SK-N-SH (cell line): ENCODE results near the gene IL31.

Experiments used
- CHD2 ChIP-seq: fragments of 150-350 bp; IDR thresholded peaks from 2 replicates; pipeline ENCODE4 v1.6.1; 2018; ENCODE audit warnings: low read length; ENCODE audit not compliant: partially characterized antibody
- ELF1 ChIP-seq: IDR thresholded peaks from 2 replicates; pipeline ENCODE4 v1.4.0; 2012
- EP300 ChIP-seq, 2 experiments: IDR thresholded peaks; 2 replicates each; pipeline versions ENCODE4 v1.4.0 to v1.6.1; 2012; ENCODE audit warnings: borderline replicate concordance in 1 of 2, low read depth in 1 of 2, low read length in 1 of 2
- EZH2phosphoT487 ChIP-seq: fragments of 200-600 bp; sonication (generic); IDR thresholded peaks from 2 replicates; pipeline ENCODE4 v1.6.1; 2017; ENCODE audit warnings: low read depth, mixed run types, mild to moderate bottlenecking, antibody characterized with exemption, moderate library complexity, borderline replicate concordance
- MXI1 ChIP-seq: IDR thresholded peaks from 2 replicates; pipeline ENCODE4 v1.6.1; 2012; ENCODE audit warnings: mild to moderate bottlenecking, low read depth, low read length, improper control_type of control experiment
- NFIC ChIP-seq: IDR thresholded peaks from 2 replicates; pipeline ENCODE4 v1.4.0; 2012; ENCODE audit warnings: borderline replicate concordance
- POLR2AphosphoS5 ChIP-seq: IDR thresholded peaks from 2 replicates; pipeline ENCODE4 v1.6.1; 2012; ENCODE audit warnings: low read depth, low read length
- RAD21 ChIP-seq: IDR thresholded peaks from 2 replicates; pipeline ENCODE4 v1.6.1; 2012; ENCODE audit warnings: mild to moderate bottlenecking, low read length
- RFX5 ChIP-seq: IDR thresholded peaks from 2 replicates; pipeline ENCODE4 v1.6.1; 2012; ENCODE audit warnings: mild to moderate bottlenecking, improper control_type of control experiment, low read length
- SMC3 ChIP-seq: IDR thresholded peaks from 2 replicates; pipeline ENCODE4 v1.6.1; 2012; ENCODE audit warnings: low read depth, low read length, improper control_type of control experiment
- TAF1 ChIP-seq: IDR thresholded peaks from 2 replicates; pipeline ENCODE4 v1.6.1; 2012; ENCODE audit warnings: low read depth, mild to moderate bottlenecking, low read length, moderate library complexity, borderline replicate concordance
- TEAD4 ChIP-seq: IDR thresholded peaks from 2 replicates; pipeline ENCODE4 v1.4.0; 2012; ENCODE audit warnings: mild to moderate bottlenecking, borderline replicate concordance; ENCODE audit not compliant: insufficient read depth
- TF ChIP-seq, protein P1 (sequence below): fragments of 200-600 bp; sonication (generic); IDR thresholded peaks from 2 replicates; pipeline ENCODE4 v1.6.1; 2017; ENCODE audit warnings: antibody characterized with exemption, mild to moderate bottlenecking, moderate library complexity
- TF ChIP-seq, protein P2 (sequence below): IDR thresholded peaks from 2 replicates; pipeline ENCODE4 v1.6.1; 2012; ENCODE audit warnings: mild to moderate bottlenecking, low read depth, low read length, moderate library complexity

DNA sequence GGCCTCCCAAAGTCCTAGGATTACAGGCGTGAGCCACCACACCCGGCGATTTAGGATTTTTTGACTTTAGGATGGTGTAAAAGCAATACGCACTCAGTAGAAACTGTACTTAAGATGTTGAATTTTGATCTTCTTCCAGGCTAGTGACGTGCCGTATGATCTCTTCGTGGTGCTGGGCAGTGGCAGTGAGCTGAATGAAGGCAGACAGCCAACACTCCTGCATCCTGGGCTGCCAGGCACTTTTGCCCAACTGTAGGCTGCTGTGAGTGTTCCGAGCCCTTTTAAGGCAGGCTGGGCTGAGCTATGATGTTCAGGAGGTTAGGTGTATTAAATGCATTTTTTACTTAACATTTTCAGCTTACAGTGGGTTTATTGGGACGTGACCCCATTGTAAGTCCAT lies 21.3 kb downstream of the IL31 start:
- TF ChIP-seq, protein P1, sequence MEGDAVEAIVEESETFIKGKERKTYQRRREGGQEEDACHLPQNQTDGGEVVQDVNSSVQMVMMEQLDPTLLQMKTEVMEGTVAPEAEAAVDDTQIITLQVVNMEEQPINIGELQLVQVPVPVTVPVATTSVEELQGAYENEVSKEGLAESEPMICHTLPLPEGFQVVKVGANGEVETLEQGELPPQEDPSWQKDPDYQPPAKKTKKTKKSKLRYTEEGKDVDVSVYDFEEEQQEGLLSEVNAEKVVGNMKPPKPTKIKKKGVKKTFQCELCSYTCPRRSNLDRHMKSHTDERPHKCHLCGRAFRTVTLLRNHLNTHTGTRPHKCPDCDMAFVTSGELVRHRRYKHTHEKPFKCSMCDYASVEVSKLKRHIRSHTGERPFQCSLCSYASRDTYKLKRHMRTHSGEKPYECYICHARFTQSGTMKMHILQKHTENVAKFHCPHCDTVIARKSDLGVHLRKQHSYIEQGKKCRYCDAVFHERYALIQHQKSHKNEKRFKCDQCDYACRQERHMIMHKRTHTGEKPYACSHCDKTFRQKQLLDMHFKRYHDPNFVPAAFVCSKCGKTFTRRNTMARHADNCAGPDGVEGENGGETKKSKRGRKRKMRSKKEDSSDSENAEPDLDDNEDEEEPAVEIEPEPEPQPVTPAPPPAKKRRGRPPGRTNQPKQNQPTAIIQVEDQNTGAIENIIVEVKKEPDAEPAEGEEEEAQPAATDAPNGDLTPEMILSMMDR = no peak
- TF ChIP-seq RAD21 = no peak
- TF ChIP-seq TEAD4 = no peak
- TF ChIP-seq POLR2AphosphoS5 = no peak
- no peak for TF ChIP-seq ELF1
- TF ChIP-seq EP300 (IDR thresholded peaks at IDR 0.05; ENCODE audit: borderline replicate concordance in 1 of 2, low read depth in 1 of 2, low read length in 1 of 2) = no peak
- TF ChIP-seq SMC3 = no peak
- no peak for TF ChIP-seq EZH2phosphoT487
- no peak for TF ChIP-seq RFX5
- no peak for TF ChIP-seq MXI1
- no peak for TF ChIP-seq TAF1
- TF ChIP-seq NFIC = no peak
- no peak for TF ChIP-seq CHD2
- TF ChIP-seq, protein P2, sequence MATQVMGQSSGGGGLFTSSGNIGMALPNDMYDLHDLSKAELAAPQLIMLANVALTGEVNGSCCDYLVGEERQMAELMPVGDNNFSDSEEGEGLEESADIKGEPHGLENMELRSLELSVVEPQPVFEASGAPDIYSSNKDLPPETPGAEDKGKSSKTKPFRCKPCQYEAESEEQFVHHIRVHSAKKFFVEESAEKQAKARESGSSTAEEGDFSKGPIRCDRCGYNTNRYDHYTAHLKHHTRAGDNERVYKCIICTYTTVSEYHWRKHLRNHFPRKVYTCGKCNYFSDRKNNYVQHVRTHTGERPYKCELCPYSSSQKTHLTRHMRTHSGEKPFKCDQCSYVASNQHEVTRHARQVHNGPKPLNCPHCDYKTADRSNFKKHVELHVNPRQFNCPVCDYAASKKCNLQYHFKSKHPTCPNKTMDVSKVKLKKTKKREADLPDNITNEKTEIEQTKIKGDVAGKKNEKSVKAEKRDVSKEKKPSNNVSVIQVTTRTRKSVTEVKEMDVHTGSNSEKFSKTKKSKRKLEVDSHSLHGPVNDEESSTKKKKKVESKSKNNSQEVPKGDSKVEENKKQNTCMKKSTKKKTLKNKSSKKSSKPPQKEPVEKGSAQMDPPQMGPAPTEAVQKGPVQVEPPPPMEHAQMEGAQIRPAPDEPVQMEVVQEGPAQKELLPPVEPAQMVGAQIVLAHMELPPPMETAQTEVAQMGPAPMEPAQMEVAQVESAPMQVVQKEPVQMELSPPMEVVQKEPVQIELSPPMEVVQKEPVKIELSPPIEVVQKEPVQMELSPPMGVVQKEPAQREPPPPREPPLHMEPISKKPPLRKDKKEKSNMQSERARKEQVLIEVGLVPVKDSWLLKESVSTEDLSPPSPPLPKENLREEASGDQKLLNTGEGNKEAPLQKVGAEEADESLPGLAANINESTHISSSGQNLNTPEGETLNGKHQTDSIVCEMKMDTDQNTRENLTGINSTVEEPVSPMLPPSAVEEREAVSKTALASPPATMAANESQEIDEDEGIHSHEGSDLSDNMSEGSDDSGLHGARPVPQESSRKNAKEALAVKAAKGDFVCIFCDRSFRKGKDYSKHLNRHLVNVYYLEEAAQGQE = no peak
